H1 (cell line): ENCODE measurements around the gene OR5F1. TPM values are rescaled to one million over a fixed set of nuclear protein-coding genes. Genes with fewer than 3 reads are reported as not detected.

Source experiments
- KDM1A ChIP-seq: fragments of 200-600, 300-600 bp; sonication (generic); IDR thresholded peaks from 2 replicates; pipeline ENCODE4 v1.7.1; 2016; ENCODE audit warnings: mild to moderate bottlenecking, low read length, borderline replicate concordance
- RAD21 ChIP-seq, 2 experiments: IDR thresholded peaks in 1 of 2; conservative IDR thresholded peaks in 1 of 2; 2 replicates each; pipeline ENCODE4 v1.6.1; 2011; ENCODE audit warnings: low read depth in 2 of 2, low read length in 2 of 2, improper control_type of control experiment in 1 of 2, inconsistent platforms in 1 of 2, mild to moderate bottlenecking in 1 of 2, moderate library complexity in 1 of 2
- TBP ChIP-seq: IDR thresholded peaks from 2 replicates; pipeline ENCODE4 v1.6.1; 2011; ENCODE audit warnings: low read depth, low read length, improper control_type of control experiment
- YY1 ChIP-seq: IDR thresholded peaks from 2 replicates; pipeline ENCODE4 v1.6.1; 2011; ENCODE audit warnings: low read depth, mild to moderate bottlenecking, low read length
- ZNF274 ChIP-seq: IDR thresholded peaks from 2 replicates; pipeline ENCODE4 v1.7.0; 2012; ENCODE audit warnings: low read length, borderline replicate concordance; ENCODE audit errors: extremely low read depth
- polyA plus RNA-seq, 7 experiments: library from polyadenylated mRNA; depleted of rRNA in 3 of 7; stranded (reverse) in 5 of 7; unstranded in 2 of 7; fragments of >200 nt in 5 of 7; fragments of 200-250 nt in 2 of 7; gene quantifications; 1 replicate in 5 of 7; 2 replicates in 1 of 7; 4 replicates in 1 of 7; pipeline versions ENCODE4 v1.2.1 to v1.2.3, GENCODE V29; 2011 to 2013; ENCODE audit warnings: missing spikeins in 2 of 7, mixed read lengths in 2 of 7
- total RNA-seq: library from RNA; stranded (reverse); fragmentation: NEBNext Ultra II Directional; extraction: Animal tissue kit (Norgen Biotek cat#: 25700); gene quantifications from 2 replicates; pipeline ENCODE4 v1.2.1, GENCODE V29; 2021
- TF ChIP-seq, protein P1 (sequence below): fragments of 300-600 bp; sonication (generic); IDR thresholded peaks from 2 replicates; pipeline ENCODE4 v1.7.1; 2012; ENCODE audit warnings: low read length, moderate library complexity, mild to moderate bottlenecking, inconsistent platforms; ENCODE audit not compliant: insufficient replicate concordance

Gene OR5F1
- total and polyA plus RNA-seq, 2 of the 8 experiments (the other 6 are each of a cell fraction or from before 2014, with no cell fraction given), result not detected

DNA sequence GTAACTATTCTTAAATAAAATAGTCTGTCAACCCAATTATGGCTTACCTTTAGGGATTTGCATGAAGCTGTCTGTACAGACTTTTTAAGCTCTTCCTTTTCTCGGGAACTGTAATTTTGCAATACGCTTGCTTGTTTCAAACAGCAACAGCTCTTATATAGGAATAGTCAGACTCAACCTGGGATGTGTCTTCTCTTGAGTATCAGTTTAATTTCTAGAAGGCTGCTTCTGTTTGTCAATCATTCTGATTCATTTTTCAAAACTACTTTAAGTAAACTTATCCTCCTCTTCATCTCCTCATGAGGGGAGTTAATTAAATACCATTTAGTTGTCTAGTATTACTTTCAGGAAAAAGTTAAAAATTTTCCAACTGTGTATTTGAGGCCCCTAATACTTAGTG, 24.6 kb downstream of the OR5F1 start, which contains the start of gene OR10AG1 (continued):
- TF ChIP-seq, protein P1, sequence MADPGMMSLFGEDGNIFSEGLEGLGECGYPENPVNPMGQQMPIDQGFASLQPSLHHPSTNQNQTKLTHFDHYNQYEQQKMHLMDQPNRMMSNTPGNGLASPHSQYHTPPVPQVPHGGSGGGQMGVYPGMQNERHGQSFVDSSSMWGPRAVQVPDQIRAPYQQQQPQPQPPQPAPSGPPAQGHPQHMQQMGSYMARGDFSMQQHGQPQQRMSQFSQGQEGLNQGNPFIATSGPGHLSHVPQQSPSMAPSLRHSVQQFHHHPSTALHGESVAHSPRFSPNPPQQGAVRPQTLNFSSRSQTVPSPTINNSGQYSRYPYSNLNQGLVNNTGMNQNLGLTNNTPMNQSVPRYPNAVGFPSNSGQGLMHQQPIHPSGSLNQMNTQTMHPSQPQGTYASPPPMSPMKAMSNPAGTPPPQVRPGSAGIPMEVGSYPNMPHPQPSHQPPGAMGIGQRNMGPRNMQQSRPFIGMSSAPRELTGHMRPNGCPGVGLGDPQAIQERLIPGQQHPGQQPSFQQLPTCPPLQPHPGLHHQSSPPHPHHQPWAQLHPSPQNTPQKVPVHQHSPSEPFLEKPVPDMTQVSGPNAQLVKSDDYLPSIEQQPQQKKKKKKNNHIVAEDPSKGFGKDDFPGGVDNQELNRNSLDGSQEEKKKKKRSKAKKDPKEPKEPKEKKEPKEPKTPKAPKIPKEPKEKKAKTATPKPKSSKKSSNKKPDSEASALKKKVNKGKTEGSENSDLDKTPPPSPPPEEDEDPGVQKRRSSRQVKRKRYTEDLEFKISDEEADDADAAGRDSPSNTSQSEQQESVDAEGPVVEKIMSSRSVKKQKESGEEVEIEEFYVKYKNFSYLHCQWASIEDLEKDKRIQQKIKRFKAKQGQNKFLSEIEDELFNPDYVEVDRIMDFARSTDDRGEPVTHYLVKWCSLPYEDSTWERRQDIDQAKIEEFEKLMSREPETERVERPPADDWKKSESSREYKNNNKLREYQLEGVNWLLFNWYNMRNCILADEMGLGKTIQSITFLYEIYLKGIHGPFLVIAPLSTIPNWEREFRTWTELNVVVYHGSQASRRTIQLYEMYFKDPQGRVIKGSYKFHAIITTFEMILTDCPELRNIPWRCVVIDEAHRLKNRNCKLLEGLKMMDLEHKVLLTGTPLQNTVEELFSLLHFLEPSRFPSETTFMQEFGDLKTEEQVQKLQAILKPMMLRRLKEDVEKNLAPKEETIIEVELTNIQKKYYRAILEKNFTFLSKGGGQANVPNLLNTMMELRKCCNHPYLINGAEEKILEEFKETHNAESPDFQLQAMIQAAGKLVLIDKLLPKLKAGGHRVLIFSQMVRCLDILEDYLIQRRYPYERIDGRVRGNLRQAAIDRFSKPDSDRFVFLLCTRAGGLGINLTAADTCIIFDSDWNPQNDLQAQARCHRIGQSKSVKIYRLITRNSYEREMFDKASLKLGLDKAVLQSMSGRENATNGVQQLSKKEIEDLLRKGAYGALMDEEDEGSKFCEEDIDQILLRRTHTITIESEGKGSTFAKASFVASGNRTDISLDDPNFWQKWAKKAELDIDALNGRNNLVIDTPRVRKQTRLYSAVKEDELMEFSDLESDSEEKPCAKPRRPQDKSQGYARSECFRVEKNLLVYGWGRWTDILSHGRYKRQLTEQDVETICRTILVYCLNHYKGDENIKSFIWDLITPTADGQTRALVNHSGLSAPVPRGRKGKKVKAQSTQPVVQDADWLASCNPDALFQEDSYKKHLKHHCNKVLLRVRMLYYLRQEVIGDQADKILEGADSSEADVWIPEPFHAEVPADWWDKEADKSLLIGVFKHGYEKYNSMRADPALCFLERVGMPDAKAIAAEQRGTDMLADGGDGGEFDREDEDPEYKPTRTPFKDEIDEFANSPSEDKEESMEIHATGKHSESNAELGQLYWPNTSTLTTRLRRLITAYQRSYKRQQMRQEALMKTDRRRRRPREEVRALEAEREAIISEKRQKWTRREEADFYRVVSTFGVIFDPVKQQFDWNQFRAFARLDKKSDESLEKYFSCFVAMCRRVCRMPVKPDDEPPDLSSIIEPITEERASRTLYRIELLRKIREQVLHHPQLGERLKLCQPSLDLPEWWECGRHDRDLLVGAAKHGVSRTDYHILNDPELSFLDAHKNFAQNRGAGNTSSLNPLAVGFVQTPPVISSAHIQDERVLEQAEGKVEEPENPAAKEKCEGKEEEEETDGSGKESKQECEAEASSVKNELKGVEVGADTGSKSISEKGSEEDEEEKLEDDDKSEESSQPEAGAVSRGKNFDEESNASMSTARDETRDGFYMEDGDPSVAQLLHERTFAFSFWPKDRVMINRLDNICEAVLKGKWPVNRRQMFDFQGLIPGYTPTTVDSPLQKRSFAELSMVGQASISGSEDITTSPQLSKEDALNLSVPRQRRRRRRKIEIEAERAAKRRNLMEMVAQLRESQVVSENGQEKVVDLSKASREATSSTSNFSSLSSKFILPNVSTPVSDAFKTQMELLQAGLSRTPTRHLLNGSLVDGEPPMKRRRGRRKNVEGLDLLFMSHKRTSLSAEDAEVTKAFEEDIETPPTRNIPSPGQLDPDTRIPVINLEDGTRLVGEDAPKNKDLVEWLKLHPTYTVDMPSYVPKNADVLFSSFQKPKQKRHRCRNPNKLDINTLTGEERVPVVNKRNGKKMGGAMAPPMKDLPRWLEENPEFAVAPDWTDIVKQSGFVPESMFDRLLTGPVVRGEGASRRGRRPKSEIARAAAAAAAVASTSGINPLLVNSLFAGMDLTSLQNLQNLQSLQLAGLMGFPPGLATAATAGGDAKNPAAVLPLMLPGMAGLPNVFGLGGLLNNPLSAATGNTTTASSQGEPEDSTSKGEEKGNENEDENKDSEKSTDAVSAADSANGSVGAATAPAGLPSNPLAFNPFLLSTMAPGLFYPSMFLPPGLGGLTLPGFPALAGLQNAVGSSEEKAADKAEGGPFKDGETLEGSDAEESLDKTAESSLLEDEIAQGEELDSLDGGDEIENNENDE, result no peak
- no peak for TF ChIP-seq TBP
- no peak for TF ChIP-seq YY1
- no peak for TF ChIP-seq RAD21 (IDR thresholded peaks at IDR 0.05 in 1 of 2, conservative IDR thresholded peaks at IDR 0.05 in 1 of 2; ENCODE audit: low read depth in 2 of 2, low read length in 2 of 2)
- no peak for TF ChIP-seq KDM1A
- no peak for TF ChIP-seq ZNF274
